SK-N-SH treated with all-trans-retinoic acid at 6 μM for 48 hours (cell line): Measurements from ENCODE around the gene WTAP.

Experiments used
- ARNTL ChIP-seq: fragments of 450-650 bp; formaldehyde crosslinking; IDR thresholded peaks from 2 replicates; pipeline ENCODE4 v1.5.0; 2020; ENCODE audit warnings: low read depth, mild to moderate bottlenecking, moderate library complexity, borderline replicate concordance
- CSDC2 ChIP-seq: fragments of 250-450 bp; sonication (Bioruptor Pico); IDR thresholded peaks from 2 replicates; pipeline ENCODE4 v1.5.0; 2020; ENCODE audit warnings: mild to moderate bottlenecking, moderate library complexity
- GLIS3 ChIP-seq: fragments of 250-450 bp; sonication (Bioruptor Pico); IDR thresholded peaks from 2 replicates; pipeline ENCODE4 v1.5.0; 2020; ENCODE audit warnings: mild to moderate bottlenecking, moderate library complexity
- OSR1 ChIP-seq: fragments of 250-450 bp; sonication (Bioruptor Pico); IDR thresholded peaks from 2 replicates; pipeline ENCODE4 v1.8.0; 2022; ENCODE audit warnings: moderate library complexity, mild to moderate bottlenecking, inconsistent platforms
- PPARA ChIP-seq: fragments of 250-450 bp; sonication (Bioruptor Pico); IDR thresholded peaks from 2 replicates; pipeline ENCODE4 v1.5.0; 2020; ENCODE audit warnings: mild to moderate bottlenecking, borderline replicate concordance
- RARB ChIP-seq: fragments of 250-450 bp; sonication (Bioruptor Pico); IDR thresholded peaks from 2 replicates; pipeline ENCODE4 v1.8.0; 2021; ENCODE audit warnings: mild to moderate bottlenecking, moderate library complexity
- TCF4 ChIP-seq: fragments of 250-450 bp; sonication (Bioruptor Pico); IDR thresholded peaks from 2 replicates; pipeline ENCODE4 v1.8.0; 2021; ENCODE audit warnings: mild to moderate bottlenecking, moderate library complexity, borderline replicate concordance
- TOX ChIP-seq: fragments of 250-450 bp; sonication (Bioruptor Pico); IDR thresholded peaks from 2 replicates; pipeline ENCODE4 v1.8.0; 2021; ENCODE audit warnings: mild to moderate bottlenecking, moderate library complexity, borderline replicate concordance
- ZFP30 ChIP-seq: fragments of 450-650 bp; formaldehyde crosslinking; IDR thresholded peaks from 2 replicates; pipeline ENCODE4 v1.5.0; 2022; ENCODE audit warnings: mild to moderate bottlenecking, moderate library complexity
- ZNF565 ChIP-seq: fragments of 450-650 bp; formaldehyde crosslinking; conservative IDR thresholded peaks from 2 replicates; pipeline ENCODE4 v1.5.0; 2020; ENCODE audit warnings: low read depth, mild to moderate bottlenecking, moderate library complexity
- TF ChIP-seq, protein P1 (sequence below): fragments of 250-450 bp; sonication (Bioruptor Pico); IDR thresholded peaks from 2 replicates; pipeline ENCODE4 v1.8.0; 2020; ENCODE audit warnings: mild to moderate bottlenecking, moderate library complexity, borderline replicate concordance
- TF ChIP-seq, protein P2 (sequence below): fragments of 250-450 bp; sonication (Bioruptor Pico); IDR thresholded peaks from 2 replicates; pipeline ENCODE4 v1.5.1; 2020; ENCODE audit warnings: low read depth, mild to moderate bottlenecking, moderate library complexity

DNA sequence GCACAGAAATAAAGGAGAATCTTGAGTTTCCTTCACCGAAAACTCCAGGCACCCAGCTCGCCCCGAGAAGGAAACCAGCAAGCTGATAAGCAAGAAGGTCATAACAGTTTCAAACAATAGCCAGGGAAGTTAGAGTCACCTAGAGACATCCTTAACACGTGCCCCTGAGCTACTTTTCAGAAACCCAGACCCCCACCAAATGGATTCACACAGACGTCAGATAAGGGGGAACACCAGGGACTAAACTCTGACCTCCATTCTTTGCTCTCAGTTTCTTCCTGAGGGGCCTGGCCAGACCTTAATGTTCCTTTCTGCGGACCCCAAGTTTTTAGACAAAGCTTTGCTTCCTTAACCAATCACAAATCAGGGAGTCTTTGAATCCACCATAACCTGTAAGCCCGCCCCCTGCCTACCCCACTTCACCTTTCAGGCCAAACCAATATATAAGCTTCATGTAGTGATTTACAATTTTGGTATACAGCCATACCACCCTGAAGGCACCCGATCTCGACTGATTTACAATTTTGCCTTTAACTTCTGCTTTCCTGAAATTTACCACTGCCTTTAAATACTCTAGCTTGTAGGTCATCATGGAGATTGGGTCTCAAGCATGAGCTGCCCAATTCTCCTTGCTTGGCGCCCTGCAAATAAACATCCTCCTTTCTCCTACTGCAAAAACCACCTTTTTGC is 46.0 kb upstream of the WTAP start:
- TF ChIP-seq, protein P1, sequence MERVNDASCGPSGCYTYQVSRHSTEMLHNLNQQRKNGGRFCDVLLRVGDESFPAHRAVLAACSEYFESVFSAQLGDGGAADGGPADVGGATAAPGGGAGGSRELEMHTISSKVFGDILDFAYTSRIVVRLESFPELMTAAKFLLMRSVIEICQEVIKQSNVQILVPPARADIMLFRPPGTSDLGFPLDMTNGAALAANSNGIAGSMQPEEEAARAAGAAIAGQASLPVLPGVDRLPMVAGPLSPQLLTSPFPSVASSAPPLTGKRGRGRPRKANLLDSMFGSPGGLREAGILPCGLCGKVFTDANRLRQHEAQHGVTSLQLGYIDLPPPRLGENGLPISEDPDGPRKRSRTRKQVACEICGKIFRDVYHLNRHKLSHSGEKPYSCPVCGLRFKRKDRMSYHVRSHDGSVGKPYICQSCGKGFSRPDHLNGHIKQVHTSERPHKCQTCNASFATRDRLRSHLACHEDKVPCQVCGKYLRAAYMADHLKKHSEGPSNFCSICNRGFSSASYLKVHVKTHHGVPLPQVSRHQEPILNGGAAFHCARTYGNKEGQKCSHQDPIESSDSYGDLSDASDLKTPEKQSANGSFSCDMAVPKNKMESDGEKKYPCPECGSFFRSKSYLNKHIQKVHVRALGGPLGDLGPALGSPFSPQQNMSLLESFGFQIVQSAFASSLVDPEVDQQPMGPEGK = no peak
- TF ChIP-seq ARNTL (CRISPR knock-in tag) = no peak
- no peak for TF ChIP-seq ZFP30
- no peak for TF ChIP-seq ZNF565
- no peak for TF ChIP-seq TCF4 (CRISPR knock-in tag)
- no peak for TF ChIP-seq PPARA
- TF ChIP-seq GLIS3 (CRISPR knock-in tag) = no peak
- TF ChIP-seq, protein P2, sequence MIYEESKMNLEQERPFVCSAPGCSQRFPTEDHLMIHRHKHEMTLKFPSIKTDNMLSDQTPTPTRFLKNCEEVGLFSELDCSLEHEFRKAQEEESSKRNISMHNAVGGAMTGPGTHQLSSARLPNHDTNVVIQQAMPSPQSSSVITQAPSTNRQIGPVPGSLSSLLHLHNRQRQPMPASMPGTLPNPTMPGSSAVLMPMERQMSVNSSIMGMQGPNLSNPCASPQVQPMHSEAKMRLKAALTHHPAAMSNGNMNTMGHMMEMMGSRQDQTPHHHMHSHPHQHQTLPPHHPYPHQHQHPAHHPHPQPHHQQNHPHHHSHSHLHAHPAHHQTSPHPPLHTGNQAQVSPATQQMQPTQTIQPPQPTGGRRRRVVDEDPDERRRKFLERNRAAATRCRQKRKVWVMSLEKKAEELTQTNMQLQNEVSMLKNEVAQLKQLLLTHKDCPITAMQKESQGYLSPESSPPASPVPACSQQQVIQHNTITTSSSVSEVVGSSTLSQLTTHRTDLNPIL (CRISPR knock-in tag) = no peak
- TF ChIP-seq OSR1 = no peak
- no peak for TF ChIP-seq CSDC2 (CRISPR knock-in tag)
- no peak for TF ChIP-seq RARB (CRISPR knock-in tag)
- no peak for TF ChIP-seq TOX
